Right lobe of liver (tissue), 4 donors: ENCODE measurements around the gene SMARCC2.

Experiments
- POLR2A ChIP-seq: fragments of 450-650 bp; IDR thresholded peaks from one replicate; pipeline ENCODE4 v1.6.1; 2017; ENCODE audit warnings: antibody characterized with exemption, mild to moderate bottlenecking
- TF ChIP-seq, protein P1 (sequence below), 4 donors: fragments of 200-600 bp in 3 of 4; fragments of 450-650 bp in 1 of 4; IDR thresholded peaks; one replicate each; pipeline versions ENCODE4 v1.5.1 to v1.8.0; 2016 to 2022; ENCODE audit warnings: antibody characterized with exemption in 4 of 4, mild to moderate bottlenecking in 2 of 4
- donor health status: DM: no; HTN: no; CAD: no.
- donor health status: DM: no; HTN: no; CAD: no.
- donor health status: DM: no; HTN: yes; CAD: no.

DNA sequence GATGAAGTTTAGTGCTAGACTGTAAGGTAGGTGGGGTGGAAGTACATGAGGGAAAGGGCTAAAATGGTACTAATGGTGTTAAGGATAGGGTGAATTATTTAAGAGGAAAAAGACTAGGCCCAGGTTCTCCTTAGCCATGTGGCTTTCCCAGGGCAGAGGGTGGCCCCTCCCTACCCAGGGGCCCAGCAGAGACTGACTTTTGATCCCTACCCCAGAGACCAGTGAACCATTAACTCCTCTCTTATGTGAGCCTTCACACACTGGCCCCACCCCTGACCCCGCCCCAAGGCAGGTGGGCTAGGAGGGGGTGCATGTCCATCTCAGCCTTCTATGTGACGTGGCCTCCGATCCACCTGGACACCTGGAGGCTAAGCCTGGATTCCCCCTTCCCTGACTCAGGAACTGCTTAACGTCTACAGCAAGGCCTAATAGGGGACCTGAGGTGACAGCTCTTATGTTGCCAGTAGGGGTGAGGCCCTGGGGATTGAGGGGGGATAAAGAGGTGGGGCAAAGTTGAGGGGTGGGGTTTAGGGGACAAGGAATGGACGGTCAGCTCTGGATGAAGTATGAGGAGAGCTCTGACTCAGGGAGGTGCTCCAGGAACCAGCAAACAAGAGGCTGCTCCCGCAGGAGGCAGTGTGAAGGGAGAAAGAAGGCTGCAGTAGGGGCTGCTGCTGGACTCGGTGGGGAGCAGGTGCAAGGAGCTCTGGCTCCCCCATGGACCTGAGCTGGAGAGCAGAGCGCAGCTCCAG, 41.3 kb upstream of the SMARCC2 start:
- TF ChIP-seq, protein P1, sequence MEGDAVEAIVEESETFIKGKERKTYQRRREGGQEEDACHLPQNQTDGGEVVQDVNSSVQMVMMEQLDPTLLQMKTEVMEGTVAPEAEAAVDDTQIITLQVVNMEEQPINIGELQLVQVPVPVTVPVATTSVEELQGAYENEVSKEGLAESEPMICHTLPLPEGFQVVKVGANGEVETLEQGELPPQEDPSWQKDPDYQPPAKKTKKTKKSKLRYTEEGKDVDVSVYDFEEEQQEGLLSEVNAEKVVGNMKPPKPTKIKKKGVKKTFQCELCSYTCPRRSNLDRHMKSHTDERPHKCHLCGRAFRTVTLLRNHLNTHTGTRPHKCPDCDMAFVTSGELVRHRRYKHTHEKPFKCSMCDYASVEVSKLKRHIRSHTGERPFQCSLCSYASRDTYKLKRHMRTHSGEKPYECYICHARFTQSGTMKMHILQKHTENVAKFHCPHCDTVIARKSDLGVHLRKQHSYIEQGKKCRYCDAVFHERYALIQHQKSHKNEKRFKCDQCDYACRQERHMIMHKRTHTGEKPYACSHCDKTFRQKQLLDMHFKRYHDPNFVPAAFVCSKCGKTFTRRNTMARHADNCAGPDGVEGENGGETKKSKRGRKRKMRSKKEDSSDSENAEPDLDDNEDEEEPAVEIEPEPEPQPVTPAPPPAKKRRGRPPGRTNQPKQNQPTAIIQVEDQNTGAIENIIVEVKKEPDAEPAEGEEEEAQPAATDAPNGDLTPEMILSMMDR (IDR thresholded peaks at IDR 0.05): no peak
- TF ChIP-seq POLR2A: no peak
